ENCODE measurements around the gene SH3GL3.

Gene SH3GL3

GRCh38 chr15:83595191-83595590 lies 148.1 kb downstream of the SH3GL3 start:
- Histone ChIP-seq H3K9ac (ENCODE audit: low read length) (no peak overlapping the region), H3K36me3 (ENCODE audit: control insufficient read depth, insufficient read depth, low read length, severe bottlenecking) (no peaks in the 10 kb centered on the region), H3K4me1 (ENCODE audit: control insufficient read depth, insufficient read depth, low read length) (no peaks in the 10 kb centered on the region), H3K27me3 (replicated peaks; ENCODE audit: control insufficient read depth, insufficient read depth, low read length) (no peaks in the 10 kb centered on the region), H3K9me3 (ENCODE audit: control insufficient read depth, low read length) (peaks cover 4% of the 10 kb centered on the region), H3K4me3 (ENCODE audit: low read length) (no peak overlapping the region)
- DNase-seq (ENCODE audit: low read depth), result no peak

- H3K36me3 ChIP-seq (ENCODE audit: control insufficient read depth, insufficient read depth, low read length, severe bottlenecking), result no peaks in the 10 kb centered on the region
- H3K9ac ChIP-seq (ENCODE audit: low read length), result no peak overlapping the region
- H3K4me3 ChIP-seq (ENCODE audit: low read length), result no peak overlapping the region
Observed at GRCh38 chr15:83598031-83598430, 150.9 kb downstream of the SH3GL3 start.

GRCh38 chr15:83602021-83602420 lies 154.9 kb downstream of the SH3GL3 start:
- Histone ChIP-seq H3K36me3 (ENCODE audit: control insufficient read depth, insufficient read depth, low read length, severe bottlenecking) (no peaks in the 10 kb centered on the region), H3K9me3 (ENCODE audit: control insufficient read depth, low read length) (peaks cover 4% of the 10 kb centered on the region), H3K9ac (ENCODE audit: low read length) (no peak overlapping the region), H3K27me3 (replicated peaks; ENCODE audit: control insufficient read depth, insufficient read depth, low read length) (peaks cover 5% of the 10 kb centered on the region), H3K4me3 (ENCODE audit: low read length) (no peak overlapping the region), H3K4me1 (ENCODE audit: control insufficient read depth, insufficient read depth, low read length) (peaks cover 14% of the 10 kb centered on the region)
- no peak for DNase-seq (ENCODE audit: low read depth)

More at GRCh38 chr15:83598031-83598430, 150.9 kb downstream of the SH3GL3 start:
- DNase-seq (ENCODE audit: low read depth), result no peak
- no peaks in the 10 kb centered on the region for H3K4me1 ChIP-seq (ENCODE audit: control insufficient read depth, insufficient read depth, low read length)
- peaks cover 5% of the 10 kb centered on the region for H3K27me3 ChIP-seq (replicated peaks; ENCODE audit: control insufficient read depth, insufficient read depth, low read length)
- peaks cover 4% of the 10 kb centered on the region for H3K9me3 ChIP-seq (ENCODE audit: control insufficient read depth, low read length)

- H3K4me1 ChIP-seq (ENCODE audit: control insufficient read depth, insufficient read depth, low read length), result peaks cover 14% of the 10 kb centered on the region
- no peaks in the 10 kb centered on the region for H3K36me3 ChIP-seq (ENCODE audit: control insufficient read depth, insufficient read depth, low read length, severe bottlenecking)
- peaks cover 7% of the 10 kb centered on the region for H3K27me3 ChIP-seq (replicated peaks; ENCODE audit: control insufficient read depth, insufficient read depth, low read length)
- no peak for DNase-seq (ENCODE audit: low read depth)
- H3K9ac ChIP-seq (ENCODE audit: low read length), result no peak overlapping the region
- H3K9me3 ChIP-seq (ENCODE audit: control insufficient read depth, low read length), result peaks cover 3% of the 10 kb centered on the region
- no peak overlapping the region for H3K4me3 ChIP-seq (ENCODE audit: low read length)
Observed at GRCh38 chr15:83604549-83604948, 157.4 kb downstream of the SH3GL3 start.

- DNase-seq (ENCODE audit: low read depth), result no peak
- no peaks in the 10 kb centered on the region for H3K9me3 ChIP-seq (ENCODE audit: control insufficient read depth, low read length)
- H3K36me3 ChIP-seq (ENCODE audit: control insufficient read depth, insufficient read depth, low read length, severe bottlenecking), result no peaks in the 10 kb centered on the region
- peaks cover 10% of the 10 kb centered on the region for H3K27me3 ChIP-seq (replicated peaks; ENCODE audit: control insufficient read depth, insufficient read depth, low read length)
- H3K4me3 ChIP-seq (ENCODE audit: low read length), result peak overlapping the region; percentile 52
- H3K4me1 ChIP-seq (ENCODE audit: control insufficient read depth, insufficient read depth, low read length), result peaks cover 14% of the 10 kb centered on the region
- H3K9ac ChIP-seq (ENCODE audit: low read length), result peak overlapping the region; percentile 9
Observed at GRCh38 chr15:83605111-83605945, 158.2 kb downstream of the SH3GL3 start.

- Histone ChIP-seq H3K9me3 (ENCODE audit: control insufficient read depth, low read length) (no peaks in the 10 kb centered on the region), H3K36me3 (ENCODE audit: control insufficient read depth, insufficient read depth, low read length, severe bottlenecking) (no peaks in the 10 kb centered on the region), H3K4me3 (ENCODE audit: low read length) (no peak overlapping the region), H3K4me1 (ENCODE audit: control insufficient read depth, insufficient read depth, low read length) (peaks cover 7% of the 10 kb centered on the region), H3K27me3 (replicated peaks; ENCODE audit: control insufficient read depth, insufficient read depth, low read length) (peaks cover 12% of the 10 kb centered on the region), H3K9ac (ENCODE audit: low read length) (no peak overlapping the region)
- no peak for DNase-seq (ENCODE audit: low read depth)
Observed at GRCh38 chr15:83610132-83610531, 163.0 kb downstream of the SH3GL3 start.

- H3K9ac ChIP-seq (ENCODE audit: low read length), result no peak overlapping the region
- H3K9me3 ChIP-seq (ENCODE audit: control insufficient read depth, low read length), result no peaks in the 10 kb centered on the region
- H3K36me3 ChIP-seq (ENCODE audit: control insufficient read depth, insufficient read depth, low read length, severe bottlenecking), result no peaks in the 10 kb centered on the region
- no peak for DNase-seq (ENCODE audit: low read depth)
- H3K4me3 ChIP-seq (ENCODE audit: low read length), result no peak overlapping the region
- H3K27me3 ChIP-seq (replicated peaks; ENCODE audit: control insufficient read depth, insufficient read depth, low read length), result peaks cover 12% of the 10 kb centered on the region
- no peaks in the 10 kb centered on the region for H3K4me1 ChIP-seq (ENCODE audit: control insufficient read depth, insufficient read depth, low read length)
Observed at GRCh38 chr15:83610901-83611685, 164.0 kb downstream of the SH3GL3 start.

GRCh38 chr15:83612226-83612625 lies 165.1 kb downstream of the SH3GL3 start:
- DNase-seq (ENCODE audit: low read depth), result no peak
- Histone ChIP-seq H3K4me1 (ENCODE audit: control insufficient read depth, insufficient read depth, low read length) (no peaks in the 10 kb centered on the region), H3K4me3 (ENCODE audit: low read length) (no peak overlapping the region), H3K9me3 (ENCODE audit: control insufficient read depth, low read length) (no peaks in the 10 kb centered on the region), H3K9ac (ENCODE audit: low read length) (no peak overlapping the region), H3K36me3 (ENCODE audit: control insufficient read depth, insufficient read depth, low read length, severe bottlenecking) (no peaks in the 10 kb centered on the region), H3K27me3 (replicated peaks; ENCODE audit: control insufficient read depth, insufficient read depth, low read length) (peaks cover 12% of the 10 kb centered on the region)

GRCh38 chr15:83612898-83613635 lies 165.9 kb downstream of the SH3GL3 start:
- Histone ChIP-seq H3K27me3 (replicated peaks; ENCODE audit: control insufficient read depth, insufficient read depth, low read length) (peaks cover 12% of the 10 kb centered on the region), H3K36me3 (ENCODE audit: control insufficient read depth, insufficient read depth, low read length, severe bottlenecking) (no peaks in the 10 kb centered on the region), H3K4me3 (ENCODE audit: low read length) (no peak overlapping the region), H3K9me3 (ENCODE audit: control insufficient read depth, low read length) (no peaks in the 10 kb centered on the region), H3K4me1 (ENCODE audit: control insufficient read depth, insufficient read depth, low read length) (no peaks in the 10 kb centered on the region), H3K9ac (ENCODE audit: low read length) (no peak overlapping the region)
- DNase-seq (ENCODE audit: low read depth), result no peak

GRCh38 chr15:83613714-83614113 lies 166.6 kb downstream of the SH3GL3 start:
- no peak overlapping the region for H3K9ac ChIP-seq (ENCODE audit: low read length)
- H3K4me3 ChIP-seq (ENCODE audit: low read length), result no peak overlapping the region
- H3K27me3 ChIP-seq (replicated peaks; ENCODE audit: control insufficient read depth, insufficient read depth, low read length), result peaks cover 12% of the 10 kb centered on the region
- no peak for DNase-seq (ENCODE audit: low read depth)
- H3K4me1 ChIP-seq (ENCODE audit: control insufficient read depth, insufficient read depth, low read length), result no peaks in the 10 kb centered on the region
- no peaks in the 10 kb centered on the region for H3K9me3 ChIP-seq (ENCODE audit: control insufficient read depth, low read length)
- H3K36me3 ChIP-seq (ENCODE audit: control insufficient read depth, insufficient read depth, low read length, severe bottlenecking), result no peaks in the 10 kb centered on the region

- H3K4me1 ChIP-seq (ENCODE audit: control insufficient read depth, insufficient read depth, low read length), result no peaks in the 10 kb centered on the region
- no peak overlapping the region for H3K9ac ChIP-seq (ENCODE audit: low read length)
- peaks cover 7% of the 10 kb centered on the region for H3K27me3 ChIP-seq (replicated peaks; ENCODE audit: control insufficient read depth, insufficient read depth, low read length)
- DNase-seq (ENCODE audit: low read depth), result no peak
- H3K9me3 ChIP-seq (ENCODE audit: control insufficient read depth, low read length), result peaks cover 12% of the 10 kb centered on the region
- no peak overlapping the region for H3K4me3 ChIP-seq (ENCODE audit: low read length)
- H3K36me3 ChIP-seq (ENCODE audit: control insufficient read depth, insufficient read depth, low read length, severe bottlenecking), result no peaks in the 10 kb centered on the region
Observed at GRCh38 chr15:83616840-83617239, 169.7 kb downstream of the SH3GL3 start.
